HG03439 (cell line): ENCODE measurements around the gene SMAD3.

Source experiments
- ATAC-seq: cut with Tn5 transposase; IDR thresholded peaks from one replicate; pipeline ENCODE4 v1.9.1; 2021; ENCODE audit warnings: mild to moderate bottlenecking, moderate library complexity; ENCODE audit not compliant: unreplicated experiment

The SMAD3 gene

DNA sequence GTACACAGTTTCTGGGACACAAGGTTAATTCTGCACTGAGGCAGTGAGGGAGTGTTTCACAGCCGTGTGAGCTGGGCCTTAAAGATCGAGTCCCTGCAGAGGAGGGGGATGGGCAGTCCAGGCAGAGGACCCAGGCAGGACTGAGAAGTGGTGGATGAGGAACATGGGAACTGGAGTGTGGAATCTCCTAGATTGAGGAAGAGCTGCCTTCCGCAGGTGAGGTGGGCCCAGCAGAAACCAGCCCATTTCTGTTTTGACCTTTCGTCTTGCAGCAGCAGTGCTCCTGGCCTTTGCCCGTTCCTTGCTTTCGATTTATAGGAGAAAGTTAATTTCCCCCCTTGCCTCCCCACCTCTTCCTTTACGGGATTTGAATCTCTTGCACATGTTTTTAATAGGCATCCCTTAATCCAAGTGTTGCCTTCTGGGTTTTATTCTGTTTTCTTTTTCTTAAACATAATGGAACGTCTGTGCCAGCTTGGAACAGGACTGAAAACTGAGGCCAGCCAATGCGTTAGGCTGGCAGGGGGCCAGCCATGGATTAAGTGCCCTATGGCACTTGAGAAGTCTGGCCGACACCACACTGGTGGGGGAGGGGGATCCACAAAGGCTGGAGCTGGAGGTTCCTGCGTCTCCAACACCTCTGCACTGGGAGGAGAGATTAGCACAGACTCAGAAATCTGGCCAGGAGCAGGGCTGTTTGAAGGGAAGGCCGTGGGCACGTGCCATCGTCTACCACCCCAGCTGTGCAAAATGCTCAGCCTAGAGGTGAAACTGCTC lies 111.0 kb downstream of the SMAD3 start:
- ATAC-seq, result no peak

DNA sequence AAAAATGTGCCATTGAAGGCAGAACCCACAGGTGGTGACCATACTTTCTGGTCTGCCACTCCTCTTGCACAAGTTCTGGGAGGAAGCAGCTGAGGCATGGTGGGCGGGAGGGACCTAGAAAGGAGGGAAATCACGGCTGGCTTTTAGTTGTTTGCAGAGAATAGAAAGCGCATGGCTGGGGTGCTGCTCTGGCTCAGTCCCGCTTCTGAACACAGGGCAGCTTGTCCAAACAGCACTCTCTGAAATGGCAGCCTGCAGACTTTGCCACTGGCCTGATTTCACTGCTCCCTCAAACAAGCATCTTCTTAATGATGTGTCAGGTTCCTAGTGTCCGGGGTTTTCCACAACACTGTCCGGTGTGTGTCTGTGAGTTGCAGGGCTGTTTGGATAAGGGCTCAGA lies 112.3 kb downstream of the SMAD3 start:
- no peak for ATAC-seq

DNA sequence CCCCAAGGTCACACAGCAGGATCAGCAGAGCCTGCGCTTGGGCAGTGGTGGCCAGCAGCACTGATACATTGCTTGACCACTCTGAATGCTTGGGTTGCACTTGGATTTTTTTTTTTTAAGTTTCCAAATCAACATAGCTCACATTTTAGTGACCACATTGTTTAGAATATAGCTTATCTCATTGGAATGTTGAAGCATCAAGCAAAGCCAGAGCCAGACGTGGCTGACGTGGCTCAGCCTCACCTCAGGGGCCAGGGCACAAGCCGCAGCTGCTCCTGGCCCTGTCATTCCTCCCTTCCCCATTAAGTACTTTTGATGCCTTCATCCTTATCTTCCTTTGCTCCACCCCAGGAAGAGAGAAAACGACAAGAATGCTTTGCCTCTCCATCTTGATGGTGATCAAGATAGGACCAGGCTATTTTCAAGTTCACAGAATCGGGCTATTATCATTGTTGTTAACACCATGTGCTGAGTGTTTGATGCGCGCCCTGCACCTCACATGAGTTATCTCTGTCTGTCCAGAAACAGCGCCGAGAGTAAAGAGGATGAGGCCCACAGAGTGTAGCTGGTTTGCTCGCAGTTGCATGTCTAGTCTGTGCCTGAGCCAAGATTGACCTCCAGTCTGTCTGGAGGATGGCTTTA lies 113.3 kb downstream of the SMAD3 start:
- no peak for ATAC-seq

DNA sequence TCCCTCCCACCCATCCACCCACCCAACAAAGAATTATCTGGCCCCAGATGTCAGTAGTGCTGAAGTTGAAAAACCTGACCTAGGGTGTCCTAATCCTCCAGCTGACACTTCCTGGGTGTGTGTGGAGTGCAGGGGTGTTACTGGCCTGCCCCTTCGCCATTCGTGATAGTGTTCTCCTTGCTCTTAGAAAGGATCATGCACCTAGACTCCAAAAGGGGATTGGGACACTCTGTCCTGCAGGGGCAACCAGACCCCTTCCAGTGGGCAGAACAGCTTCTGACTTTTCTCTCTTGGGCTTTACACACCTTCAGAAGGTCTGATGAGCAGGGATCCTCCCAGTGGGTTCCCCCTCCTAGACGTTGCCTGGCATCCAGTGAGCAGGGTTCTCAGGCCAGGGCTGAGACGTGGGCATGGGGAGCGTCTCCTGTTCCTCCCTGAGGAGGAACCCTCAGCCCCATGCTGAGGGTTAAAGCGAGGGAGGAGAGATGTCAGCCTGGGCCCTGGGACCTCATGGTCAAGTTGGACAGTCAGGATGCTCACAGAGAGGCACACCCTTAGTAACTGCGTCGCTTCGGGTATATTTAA lies 114.1 kb downstream of the SMAD3 start:
- ATAC-seq, result no peak

DNA sequence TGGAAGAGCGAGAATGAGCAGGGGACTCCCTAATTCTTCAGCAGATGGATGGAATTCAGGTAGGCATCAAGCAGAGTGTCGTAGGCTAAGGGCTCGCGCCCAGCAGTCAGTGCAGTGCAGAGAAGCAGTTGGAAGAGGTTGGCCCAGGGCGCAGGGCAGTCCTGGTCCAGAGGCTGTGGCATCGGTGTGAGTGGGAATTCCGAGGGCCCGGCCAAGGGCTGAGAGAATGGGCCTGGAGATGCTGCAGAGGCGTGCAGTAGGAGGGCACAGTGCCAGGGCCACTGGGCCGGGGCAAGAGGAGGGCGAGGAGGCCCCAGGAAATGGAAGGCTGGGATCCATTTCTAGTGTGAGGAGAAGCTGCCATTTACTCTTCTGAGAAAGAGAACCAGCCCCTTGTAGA lies 114.6 kb downstream of the SMAD3 start:
- no peak for ATAC-seq

DNA sequence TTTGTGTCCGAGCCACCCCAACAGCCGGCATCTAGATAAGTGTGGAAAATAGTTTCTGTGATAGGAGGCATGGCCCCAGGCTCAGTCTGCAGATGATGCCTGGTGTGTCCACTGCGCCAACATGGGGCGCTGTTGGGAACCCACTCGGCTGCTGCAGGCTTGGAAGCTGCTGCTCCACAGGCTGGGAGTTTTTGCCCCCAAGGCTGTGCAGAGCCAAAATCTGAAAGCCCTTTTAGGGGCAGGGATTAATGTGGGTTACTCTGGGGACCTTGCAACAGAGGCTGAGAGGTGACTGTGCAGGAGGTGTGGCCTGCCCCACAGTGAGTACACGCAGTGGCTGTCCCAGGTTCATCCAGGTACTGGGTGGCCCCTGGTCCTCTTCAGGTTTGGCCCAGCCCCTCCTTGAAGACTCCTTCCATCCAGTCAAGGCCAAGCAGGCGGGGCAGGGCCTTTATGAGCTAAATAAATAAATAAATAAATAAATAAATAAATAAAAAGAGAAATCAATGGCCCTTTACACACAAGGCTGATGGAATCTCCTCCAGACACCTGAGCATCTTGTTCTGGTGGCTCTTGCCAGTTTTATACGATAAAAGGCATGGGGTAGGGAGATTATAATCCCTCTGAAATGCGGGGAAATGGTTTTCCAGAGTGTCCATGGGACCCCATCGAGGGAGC lies 115.3 kb downstream of the SMAD3 start:
- ATAC-seq, result no peak

DNA sequence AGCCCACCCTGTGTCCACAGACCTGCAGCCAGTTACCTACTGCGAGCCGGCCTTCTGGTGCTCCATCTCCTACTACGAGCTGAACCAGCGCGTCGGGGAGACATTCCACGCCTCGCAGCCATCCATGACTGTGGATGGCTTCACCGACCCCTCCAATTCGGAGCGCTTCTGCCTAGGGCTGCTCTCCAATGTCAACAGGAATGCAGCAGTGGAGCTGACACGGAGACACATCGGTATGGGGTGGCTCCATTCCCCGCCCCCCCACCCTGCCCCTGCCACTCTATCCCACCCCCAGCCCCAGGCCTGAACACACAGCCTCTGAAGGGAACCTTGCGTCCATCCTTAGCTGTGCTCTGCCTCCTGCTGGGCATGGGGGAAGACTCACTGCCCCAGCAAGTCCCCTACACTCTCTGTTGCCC lies 115.8 kb downstream of the SMAD3 start:
- ATAC-seq, result no peak

DNA sequence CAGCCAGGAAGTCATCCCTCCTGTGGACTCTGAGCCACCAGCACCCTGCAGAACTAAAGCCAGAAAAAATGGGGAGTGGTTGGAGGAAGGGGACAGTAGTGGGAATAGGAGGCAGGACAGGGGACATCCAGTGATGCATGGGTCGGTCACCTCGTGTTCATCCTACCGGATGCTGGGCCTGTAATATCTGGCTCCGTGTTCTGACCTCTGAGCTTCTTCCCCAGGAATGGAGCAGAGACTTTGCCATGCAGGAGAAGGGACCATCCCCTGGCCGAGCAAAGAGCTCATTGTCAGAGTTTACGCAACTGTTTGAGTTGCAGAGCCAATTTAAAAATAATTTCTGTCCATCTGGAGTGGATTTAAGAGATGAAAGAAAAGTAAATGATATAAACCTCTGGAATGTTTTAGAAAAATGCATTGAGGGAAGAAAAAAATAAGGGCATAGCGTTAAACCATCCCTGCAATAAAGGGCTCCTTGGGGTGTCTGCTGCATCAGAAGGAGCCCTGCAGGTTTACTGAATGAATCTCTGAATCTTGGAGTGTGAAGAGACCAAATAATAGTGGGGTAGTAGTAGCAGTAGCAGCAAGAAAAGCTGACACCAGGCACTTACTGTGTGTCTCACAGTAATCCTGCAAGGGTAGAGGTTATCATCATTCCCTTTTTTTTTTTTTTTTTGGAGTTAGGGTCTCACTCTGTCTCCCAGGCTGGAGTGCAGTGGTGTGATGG lies 118.2 kb downstream of the SMAD3 start:
- no peak for ATAC-seq

DNA sequence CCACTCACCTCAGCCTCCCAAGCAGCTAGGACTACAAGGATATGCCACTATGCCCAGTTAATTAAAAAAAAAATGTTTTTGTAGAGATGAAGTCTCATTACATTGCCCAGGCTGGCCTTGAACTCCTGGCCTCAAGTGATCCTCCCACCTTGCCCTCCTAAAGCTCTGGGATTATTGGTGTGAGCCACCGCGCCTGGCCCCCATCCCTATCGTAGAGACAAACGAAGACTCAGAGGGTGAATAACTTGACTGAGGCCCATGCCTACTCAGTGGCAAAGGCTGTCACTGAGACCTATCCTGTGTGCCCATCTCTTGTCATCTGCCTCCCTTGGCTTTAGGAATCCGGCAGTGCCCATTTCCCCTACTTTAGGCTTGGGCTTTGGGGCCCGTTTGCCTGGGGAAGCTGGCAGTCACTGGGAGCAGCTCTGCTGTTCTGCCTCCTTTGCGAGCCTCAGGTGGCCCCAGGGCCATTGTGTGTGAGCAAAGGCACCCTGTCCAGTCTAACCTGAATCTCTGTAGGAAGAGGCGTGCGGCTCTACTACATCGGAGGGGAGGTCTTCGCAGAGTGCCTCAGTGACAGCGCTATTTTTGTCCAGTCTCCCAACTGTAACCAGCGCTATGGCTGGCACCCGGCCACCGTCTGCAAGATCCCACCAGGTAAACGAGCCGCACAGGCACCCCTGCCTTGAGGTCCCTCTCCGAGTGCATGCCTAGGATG lies 119.0 kb downstream of the SMAD3 start:
- no peak for ATAC-seq

DNA sequence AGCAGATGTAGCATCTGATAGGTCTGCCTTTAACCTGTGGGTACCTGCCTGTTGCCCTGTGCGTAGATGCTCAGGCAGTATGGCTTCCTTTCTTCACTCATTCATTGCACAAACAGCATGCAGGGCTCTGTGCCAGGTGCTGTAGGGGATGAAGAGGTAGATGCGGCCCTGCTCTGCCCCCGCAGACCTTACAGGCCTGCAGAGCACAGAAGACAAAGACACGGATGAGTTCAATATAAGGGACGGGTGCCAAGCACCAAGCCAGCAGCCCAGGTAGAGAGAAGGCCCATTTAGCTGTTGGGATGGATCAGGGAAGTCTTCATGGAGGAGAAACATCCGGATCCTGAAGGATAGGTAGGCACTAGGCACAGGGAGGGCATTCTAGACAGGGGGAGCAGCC lies 119.6 kb downstream of the SMAD3 start:
- ATAC-seq, result no peak

DNA sequence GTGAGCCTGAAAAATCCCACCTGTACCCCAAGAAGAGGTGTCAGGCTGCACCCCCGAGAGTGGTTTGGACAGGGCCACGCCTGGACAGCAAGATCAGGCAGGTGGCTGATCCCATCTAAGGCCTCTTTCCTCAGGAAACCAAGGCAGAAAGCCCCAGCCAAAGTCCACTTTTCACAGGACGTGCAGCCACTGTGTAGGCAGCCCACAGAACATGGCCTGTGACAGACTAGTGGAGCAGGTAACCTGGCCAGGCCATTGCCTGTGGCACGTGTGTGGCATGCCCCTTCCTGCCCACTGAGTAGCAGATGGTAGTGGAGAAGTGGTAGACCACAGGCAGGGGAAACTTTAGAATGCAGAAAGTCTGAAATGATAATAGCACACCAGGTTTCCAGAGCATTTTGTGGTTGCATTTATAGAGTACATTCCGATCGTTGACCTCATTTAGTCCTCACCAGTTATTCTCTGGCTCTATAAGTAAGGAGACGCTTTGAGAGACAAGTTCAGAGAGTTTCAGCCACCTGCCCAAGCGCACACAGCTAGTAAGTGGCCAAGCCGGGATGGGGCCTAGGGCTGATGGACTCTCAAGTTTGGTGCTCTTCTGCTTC lies 120.3 kb downstream of the SMAD3 start:
- no peak for ATAC-seq

DNA sequence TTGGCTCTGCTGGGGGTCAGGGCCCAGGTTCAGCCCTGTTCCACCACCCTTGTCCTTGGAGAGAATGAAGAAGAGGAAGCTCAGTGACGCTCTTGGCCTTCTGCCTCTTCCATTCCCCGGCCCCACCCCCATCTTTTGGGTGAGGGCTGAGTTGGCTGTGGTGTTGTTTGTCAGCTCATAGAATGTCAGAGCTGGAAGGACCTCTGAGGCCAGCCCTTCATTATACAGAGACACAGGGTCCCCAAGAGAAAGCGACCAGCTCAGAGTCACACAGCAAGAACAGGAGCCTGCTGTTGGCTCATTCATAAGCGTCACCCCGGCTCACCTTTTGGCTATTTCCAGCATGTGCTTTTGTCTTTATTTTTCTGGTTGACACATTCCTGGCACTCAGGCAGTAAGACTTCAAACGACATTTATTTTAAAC lies 120.8 kb downstream of the SMAD3 start:
- no peak for ATAC-seq

DNA sequence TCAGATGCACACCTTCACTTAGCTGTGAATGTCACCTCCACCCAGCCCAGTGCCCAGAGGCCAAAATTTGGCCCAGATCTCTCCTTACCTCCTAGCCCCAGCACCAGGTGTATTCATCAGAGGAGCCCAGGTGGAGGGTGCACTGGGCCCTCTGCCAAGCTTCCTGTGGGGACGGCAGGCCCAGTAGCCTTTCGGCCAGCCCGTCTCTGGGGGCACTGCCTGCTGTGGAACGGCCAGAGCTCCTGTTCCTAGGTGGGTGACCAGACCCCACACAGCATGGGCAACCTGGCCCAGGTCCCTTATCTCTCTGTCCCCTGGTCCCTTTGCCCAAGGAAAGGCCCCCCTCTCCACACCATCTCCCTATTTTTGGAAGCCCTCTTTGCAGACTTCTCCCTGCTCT lies 121.3 kb downstream of the SMAD3 start:
- ATAC-seq, result no peak

DNA sequence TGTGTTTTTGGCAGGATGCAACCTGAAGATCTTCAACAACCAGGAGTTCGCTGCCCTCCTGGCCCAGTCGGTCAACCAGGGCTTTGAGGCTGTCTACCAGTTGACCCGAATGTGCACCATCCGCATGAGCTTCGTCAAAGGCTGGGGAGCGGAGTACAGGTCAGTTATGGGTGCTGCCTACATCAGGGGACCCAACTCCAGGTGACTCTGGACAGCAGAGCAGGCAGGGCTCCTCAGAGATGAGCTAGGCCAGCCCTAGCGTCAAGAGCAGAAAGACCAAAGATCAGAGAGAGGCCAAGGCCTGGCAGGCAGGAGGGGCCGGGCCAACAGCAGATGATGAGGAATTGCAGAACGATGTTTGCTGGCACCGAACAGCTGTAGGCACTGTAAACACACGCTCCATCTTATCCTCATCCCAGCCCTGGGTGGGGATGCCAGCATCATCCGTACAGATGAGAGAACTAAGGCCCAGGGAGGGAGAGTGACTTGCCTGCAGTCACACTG lies 122.0 kb downstream of the SMAD3 start:
- no peak for ATAC-seq

DNA sequence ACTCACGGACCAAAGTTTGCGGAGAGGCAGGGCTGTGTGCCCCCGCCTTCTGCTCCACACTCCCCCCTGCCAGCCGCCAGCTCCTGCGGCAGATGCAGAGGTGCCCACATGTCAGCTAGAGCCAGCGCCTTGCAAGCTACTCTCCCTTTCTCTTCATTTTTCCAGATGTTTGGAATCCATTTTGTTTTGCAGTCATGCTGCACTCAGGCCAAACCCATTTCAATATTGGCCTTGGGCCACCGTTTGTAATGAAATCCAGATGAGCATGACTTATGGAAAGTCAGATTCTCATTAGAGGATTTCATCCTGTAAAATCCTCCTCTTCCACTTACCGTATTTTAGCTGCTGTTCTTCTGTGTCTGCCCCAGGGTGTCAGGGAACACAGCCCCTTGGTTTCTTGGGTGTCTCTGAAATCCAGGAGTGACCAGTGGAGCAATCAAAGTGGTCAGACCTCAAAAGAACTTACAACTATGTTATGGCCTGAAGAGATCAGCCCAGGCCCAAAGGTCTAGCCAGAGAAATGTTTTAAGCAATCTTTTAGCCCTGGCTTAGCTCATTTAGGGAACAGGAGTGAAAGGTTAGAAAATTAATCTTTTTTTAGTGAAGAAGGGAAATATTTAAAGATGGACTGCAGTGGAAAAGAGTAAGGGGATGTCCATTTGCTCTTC lies 123.3 kb downstream of the SMAD3 start:
- no peak for ATAC-seq

DNA sequence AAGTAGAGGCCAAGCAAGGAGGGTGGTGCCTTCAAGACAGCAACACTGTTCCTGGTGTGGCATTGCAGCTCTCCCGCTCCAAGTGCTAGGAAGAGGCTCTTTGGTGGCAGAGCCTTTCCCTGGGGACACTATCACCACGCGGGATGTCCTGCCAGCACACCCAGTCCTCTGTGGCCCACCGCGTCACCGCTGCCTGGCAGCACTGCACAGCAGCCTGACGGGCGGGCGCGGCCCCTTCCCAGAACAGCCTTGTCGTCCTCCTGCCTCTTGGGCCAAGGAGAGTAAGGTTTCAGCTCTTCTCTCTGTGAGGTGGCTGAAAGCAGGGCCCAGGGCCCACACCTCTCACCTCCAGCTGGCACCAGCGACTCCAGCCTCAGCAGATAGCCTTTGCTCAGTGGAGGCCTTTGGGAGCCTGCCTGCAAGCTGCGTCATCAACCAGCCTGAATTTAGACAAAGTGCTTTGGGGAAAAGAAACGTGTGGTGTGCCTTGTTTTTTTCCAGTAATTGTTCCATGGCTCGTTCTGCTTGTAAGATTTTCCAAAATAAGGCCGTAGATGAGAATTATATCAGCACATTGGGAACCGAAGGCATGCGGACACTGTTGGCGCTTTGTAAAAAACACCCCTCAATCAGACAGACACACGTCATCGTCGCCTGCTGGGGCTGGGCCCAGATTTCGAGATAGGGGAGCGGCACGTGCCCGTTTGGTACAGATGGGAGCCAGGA lies 124.1 kb downstream of the SMAD3 start:
- no peak for ATAC-seq

DNA sequence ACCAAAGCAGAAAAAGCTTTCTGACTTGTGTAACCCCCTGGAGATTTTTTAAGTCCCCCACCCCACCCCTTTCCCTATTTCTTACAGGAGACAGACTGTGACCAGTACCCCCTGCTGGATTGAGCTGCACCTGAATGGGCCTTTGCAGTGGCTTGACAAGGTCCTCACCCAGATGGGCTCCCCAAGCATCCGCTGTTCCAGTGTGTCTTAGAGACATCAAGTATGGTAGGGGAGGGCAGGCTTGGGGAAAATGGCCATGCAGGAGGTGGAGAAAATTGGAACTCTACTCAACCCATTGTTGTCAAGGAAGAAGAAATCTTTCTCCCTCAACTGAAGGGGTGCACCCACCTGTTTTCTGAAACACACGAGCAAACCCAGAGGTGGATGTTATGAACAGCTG lies 124.9 kb downstream of the SMAD3 start:
- ATAC-seq, result no peak

DNA sequence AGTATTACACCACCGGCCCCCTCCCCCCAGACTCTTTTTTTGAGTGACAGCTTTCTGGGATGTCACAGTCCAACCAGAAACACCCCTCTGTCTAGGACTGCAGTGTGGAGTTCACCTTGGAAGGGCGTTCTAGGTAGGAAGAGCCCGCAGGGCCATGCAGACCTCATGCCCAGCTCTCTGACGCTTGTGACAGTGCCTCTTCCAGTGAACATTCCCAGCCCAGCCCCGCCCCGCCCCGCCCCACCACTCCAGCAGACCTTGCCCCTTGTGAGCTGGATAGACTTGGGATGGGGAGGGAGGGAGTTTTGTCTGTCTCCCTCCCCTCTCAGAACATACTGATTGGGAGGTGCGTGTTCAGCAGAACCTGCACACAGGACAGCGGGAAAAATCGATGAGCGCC lies 125.4 kb downstream of the SMAD3 start:
- no peak for ATAC-seq
